H1 (cell line): ENCODE data around the gene NME3.

Source experiments
- EP300 ChIP-seq, 2 experiments: IDR thresholded peaks; 1 replicate in 1 of 2; 2 replicates in 1 of 2; pipeline ENCODE4 v1.6.1; 2011 to 2012; ENCODE audit warnings: low read depth in 2 of 2, low read length in 2 of 2, mild to moderate bottlenecking in 2 of 2, borderline replicate concordance in 1 of 2, inconsistent platforms in 1 of 2, moderate library complexity in 1 of 2
- EZH2 ChIP-seq: fragments of 200-600 bp; sonication (generic); IDR thresholded peaks from 2 replicates; pipeline ENCODE4 v1.7.1; 2012; ENCODE audit warnings: low read depth, mild to moderate bottlenecking, moderate library complexity, low read length, inconsistent platforms; ENCODE audit not compliant: severe bottlenecking
- NRF1 ChIP-seq: IDR thresholded peaks from 2 replicates; pipeline ENCODE4 v1.6.1; 2011; ENCODE audit warnings: mild to moderate bottlenecking, low read depth, low read length, improper control_type of control experiment
- POLR2AphosphoS5 ChIP-seq: IDR thresholded peaks from 2 replicates; pipeline ENCODE4 v1.6.1; 2011; ENCODE audit warnings: low read depth, low read length
- YY1 ChIP-seq: IDR thresholded peaks from 2 replicates; pipeline ENCODE4 v1.6.1; 2011; ENCODE audit warnings: low read depth, mild to moderate bottlenecking, low read length
- ZNF274 ChIP-seq: IDR thresholded peaks from 2 replicates; pipeline ENCODE4 v1.7.0; 2012; ENCODE audit warnings: low read length, borderline replicate concordance; ENCODE audit errors: extremely low read depth
- TF ChIP-seq, protein P1 (sequence below), 3 experiments: IDR thresholded peaks; 1 replicate in 2 of 3; 2 replicates in 1 of 3; pipeline versions ENCODE4 v1.5.1 to v1.6.1; 2011; ENCODE audit warnings: low read length in 3 of 3, mild to moderate bottlenecking in 3 of 3, inconsistent platforms in 2 of 3, low read depth in 1 of 3, moderate library complexity in 1 of 3; ENCODE audit not compliant: insufficient read depth in 1 of 3; ENCODE audit errors: control extremely low read depth in 1 of 3
- TF ChIP-seq, protein P2 (sequence below): IDR thresholded peaks from 2 replicates; pipeline ENCODE4 v1.6.1; 2012; ENCODE audit warnings: inconsistent platforms

DNA sequence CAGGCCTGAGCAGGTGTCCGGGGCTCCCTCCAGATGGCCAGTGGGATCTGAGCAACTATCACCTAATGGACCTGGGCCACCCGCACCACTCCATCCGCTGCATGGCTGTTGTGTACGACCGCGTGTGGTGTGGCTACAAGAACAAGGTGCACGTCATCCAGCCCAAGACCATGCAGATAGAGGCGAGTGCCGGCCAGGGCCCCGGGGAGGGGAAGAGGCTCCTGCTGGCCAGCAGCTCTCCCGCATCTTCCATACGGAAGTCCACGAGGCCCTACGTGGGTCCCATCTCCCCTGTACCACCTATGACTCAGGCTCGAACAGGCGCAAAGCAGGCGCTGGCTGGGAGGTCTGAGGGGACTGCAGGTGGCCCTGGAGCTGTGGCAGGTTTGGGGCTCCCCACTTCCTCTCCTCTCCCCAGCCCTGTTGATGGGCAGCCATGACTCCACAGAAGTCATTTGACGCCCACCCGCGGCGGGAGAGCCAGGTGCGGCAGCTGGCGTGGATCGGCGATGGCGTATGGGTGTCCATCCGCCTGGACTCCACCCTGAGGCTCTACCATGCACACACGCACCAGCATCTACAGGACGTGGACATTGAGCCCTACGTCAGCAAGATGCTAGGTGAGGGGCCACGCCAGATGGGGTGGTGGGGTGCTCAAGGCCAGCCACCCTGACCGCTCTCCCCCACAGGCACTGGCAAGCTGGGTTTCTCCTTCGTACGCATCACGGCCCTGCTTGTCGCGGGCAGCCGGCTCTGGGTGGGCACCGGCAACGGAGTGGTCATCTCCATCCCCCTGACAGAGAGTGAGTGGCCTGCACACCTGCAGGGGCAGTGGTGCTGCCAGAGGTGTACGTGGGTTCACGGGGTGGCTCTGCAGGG lies 4.0 kb downstream of the NME3 start:
- TF ChIP-seq NRF1, result no peak
- TF ChIP-seq EZH2, result no peak
- no peak for TF ChIP-seq YY1
- TF ChIP-seq, protein P1, sequence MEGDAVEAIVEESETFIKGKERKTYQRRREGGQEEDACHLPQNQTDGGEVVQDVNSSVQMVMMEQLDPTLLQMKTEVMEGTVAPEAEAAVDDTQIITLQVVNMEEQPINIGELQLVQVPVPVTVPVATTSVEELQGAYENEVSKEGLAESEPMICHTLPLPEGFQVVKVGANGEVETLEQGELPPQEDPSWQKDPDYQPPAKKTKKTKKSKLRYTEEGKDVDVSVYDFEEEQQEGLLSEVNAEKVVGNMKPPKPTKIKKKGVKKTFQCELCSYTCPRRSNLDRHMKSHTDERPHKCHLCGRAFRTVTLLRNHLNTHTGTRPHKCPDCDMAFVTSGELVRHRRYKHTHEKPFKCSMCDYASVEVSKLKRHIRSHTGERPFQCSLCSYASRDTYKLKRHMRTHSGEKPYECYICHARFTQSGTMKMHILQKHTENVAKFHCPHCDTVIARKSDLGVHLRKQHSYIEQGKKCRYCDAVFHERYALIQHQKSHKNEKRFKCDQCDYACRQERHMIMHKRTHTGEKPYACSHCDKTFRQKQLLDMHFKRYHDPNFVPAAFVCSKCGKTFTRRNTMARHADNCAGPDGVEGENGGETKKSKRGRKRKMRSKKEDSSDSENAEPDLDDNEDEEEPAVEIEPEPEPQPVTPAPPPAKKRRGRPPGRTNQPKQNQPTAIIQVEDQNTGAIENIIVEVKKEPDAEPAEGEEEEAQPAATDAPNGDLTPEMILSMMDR (IDR thresholded peaks at IDR 0.05; ENCODE audit: control extremely low read depth in 1 of 3, insufficient read depth in 1 of 3, low read depth in 1 of 3, low read length in 3 of 3), result no peak
- TF ChIP-seq ZNF274, result no peak
- no peak for TF ChIP-seq EP300 (IDR thresholded peaks at IDR 0.05; ENCODE audit: borderline replicate concordance in 1 of 2, low read depth in 2 of 2, low read length in 2 of 2)
- TF ChIP-seq, protein P2, sequence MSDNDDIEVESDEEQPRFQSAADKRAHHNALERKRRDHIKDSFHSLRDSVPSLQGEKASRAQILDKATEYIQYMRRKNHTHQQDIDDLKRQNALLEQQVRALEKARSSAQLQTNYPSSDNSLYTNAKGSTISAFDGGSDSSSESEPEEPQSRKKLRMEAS, result no peak
- TF ChIP-seq POLR2AphosphoS5, result no peak; the same call in 1 of the 2 replicates
